KG1 (cell line): ENCODE measurements around the gene MRPL30.
"Not testable (repeated sequence)": the region's sequence is repeated elsewhere in the genome, so short reads cannot be mapped to it uniquely, and the experiment has no call there.

Experiments
- DNase-seq: peaks from one replicate; lab custom pipeline; 2025; lab: John Stamatoyannopoulos, UW

The MRPL30 gene

GRCh38 chr2:99184811-99185210, 3.8 kb downstream of the MRPL30 start:
- DNase-seq, result no peak

- DNase-seq, result no peak
Observed at GRCh38 chr2:99187011-99187410, 6.0 kb downstream of the MRPL30 start.

- no peak for DNase-seq
Observed at GRCh38 chr2:99188357-99188756, 7.4 kb downstream of the MRPL30 start.

- no peak for DNase-seq
Observed at GRCh38 chr2:99190548-99190947, 9.6 kb downstream of the MRPL30 start.

GRCh38 chr2:99192364-99192763, 11.4 kb downstream of the MRPL30 start:
- not testable (repeated sequence) for DNase-seq

GRCh38 chr2:99198103-99198841, 17.3 kb downstream of the MRPL30 start:
- no peak for DNase-seq

- DNase-seq, result no peak
Observed at GRCh38 chr2:99200076-99200800, 19.3 kb downstream of the MRPL30 start.

- DNase-seq, result no peak
Observed at GRCh38 chr2:99201959-99202678, 21.1 kb downstream of the MRPL30 start.

- DNase-seq, result no peak
Observed at GRCh38 chr2:99205491-99205890, 24.5 kb downstream of the MRPL30 start.

GRCh38 chr2:99216096-99216495, 35.1 kb downstream of the MRPL30 start:
- no peak for DNase-seq

GRCh38 chr2:99217929-99218501, 37.0 kb downstream of the MRPL30 start:
- DNase-seq, result no peak

- not testable (repeated sequence) for DNase-seq
Observed at GRCh38 chr2:99233177-99233576, 52.2 kb downstream of the MRPL30 start.

- DNase-seq, result no peak
Observed at GRCh38 chr2:99238599-99238998, 57.6 kb downstream of the MRPL30 start.

- no peak for DNase-seq
Observed at GRCh38 chr2:99240431-99240830, 59.4 kb downstream of the MRPL30 start.

- DNase-seq, result no peak
Observed at GRCh38 chr2:99242151-99242550, 61.2 kb downstream of the MRPL30 start.
